ENCODE measurements around the gene BNC2.

- TF ChIP-seq CTCF (conservative IDR thresholded peaks at IDR 0.05; ENCODE audit: low read length) = no peak
- TF ChIP-seq EZH2phosphoT487 (IDR thresholded peaks at IDR 0.05; ENCODE audit: borderline replicate concordance) = no peak
Measured at GRCh38 chr9:16871336-16872151, 1.1 kb upstream of the BNC2 start.

Data from Loucy (cell line).